HL-60 (cell line): Measurements from ENCODE around the gene MRTFA.
"Not testable (repeated sequence)": the region's sequence is repeated elsewhere in the genome, so short reads cannot be mapped to it uniquely, and the experiment has no call there.

Experiments
- POLR2AphosphoS5 ChIP-seq: IDR thresholded peaks from 2 replicates; pipeline ENCODE4 v1.6.1; 2012; ENCODE audit warnings: low read depth
- TF ChIP-seq, protein P1 (sequence below): IDR thresholded peaks from 2 replicates; pipeline ENCODE4 v1.6.1; 2012; ENCODE audit warnings: low read depth; ENCODE audit not compliant: insufficient replicate concordance

GRCh38 chr22:40530391-40530790 lies 106.1 kb downstream of the MRTFA start:
- not testable (repeated sequence) for TF ChIP-seq POLR2AphosphoS5
- TF ChIP-seq, protein P1, sequence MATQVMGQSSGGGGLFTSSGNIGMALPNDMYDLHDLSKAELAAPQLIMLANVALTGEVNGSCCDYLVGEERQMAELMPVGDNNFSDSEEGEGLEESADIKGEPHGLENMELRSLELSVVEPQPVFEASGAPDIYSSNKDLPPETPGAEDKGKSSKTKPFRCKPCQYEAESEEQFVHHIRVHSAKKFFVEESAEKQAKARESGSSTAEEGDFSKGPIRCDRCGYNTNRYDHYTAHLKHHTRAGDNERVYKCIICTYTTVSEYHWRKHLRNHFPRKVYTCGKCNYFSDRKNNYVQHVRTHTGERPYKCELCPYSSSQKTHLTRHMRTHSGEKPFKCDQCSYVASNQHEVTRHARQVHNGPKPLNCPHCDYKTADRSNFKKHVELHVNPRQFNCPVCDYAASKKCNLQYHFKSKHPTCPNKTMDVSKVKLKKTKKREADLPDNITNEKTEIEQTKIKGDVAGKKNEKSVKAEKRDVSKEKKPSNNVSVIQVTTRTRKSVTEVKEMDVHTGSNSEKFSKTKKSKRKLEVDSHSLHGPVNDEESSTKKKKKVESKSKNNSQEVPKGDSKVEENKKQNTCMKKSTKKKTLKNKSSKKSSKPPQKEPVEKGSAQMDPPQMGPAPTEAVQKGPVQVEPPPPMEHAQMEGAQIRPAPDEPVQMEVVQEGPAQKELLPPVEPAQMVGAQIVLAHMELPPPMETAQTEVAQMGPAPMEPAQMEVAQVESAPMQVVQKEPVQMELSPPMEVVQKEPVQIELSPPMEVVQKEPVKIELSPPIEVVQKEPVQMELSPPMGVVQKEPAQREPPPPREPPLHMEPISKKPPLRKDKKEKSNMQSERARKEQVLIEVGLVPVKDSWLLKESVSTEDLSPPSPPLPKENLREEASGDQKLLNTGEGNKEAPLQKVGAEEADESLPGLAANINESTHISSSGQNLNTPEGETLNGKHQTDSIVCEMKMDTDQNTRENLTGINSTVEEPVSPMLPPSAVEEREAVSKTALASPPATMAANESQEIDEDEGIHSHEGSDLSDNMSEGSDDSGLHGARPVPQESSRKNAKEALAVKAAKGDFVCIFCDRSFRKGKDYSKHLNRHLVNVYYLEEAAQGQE: not testable (repeated sequence)
